ENCODE measurements around the gene DYSF. TPM values are rescaled to one million over a fixed set of nuclear protein-coding genes. Genes with fewer than 3 reads are reported as not detected.
"Not testable (repeated sequence)": the region's sequence is repeated elsewhere in the genome, so short reads cannot be mapped to it uniquely, and the experiment has no call there.

The DYSF gene
- total and polyA plus RNA-seq, 2 donors from 2014 or later, result 11.3 to 19.8 TPM

- Histone ChIP-seq H3K27me3 (ENCODE audit: control insufficient read depth, insufficient read depth, low read length) (no peaks in the 10 kb centered on the region), H3K9me3 (ENCODE audit: control insufficient read depth in 2 of 3, insufficient read depth in 1 of 3, low read length in 3 of 3) (no peaks in the 10 kb centered on the region), H3K4me3 (ENCODE audit: low read length in 3 of 3) (no peak overlapping the region), H3K9ac (ENCODE audit: low read length in 3 of 3) (no peak overlapping the region), H3K27ac (ENCODE audit: low read depth in 2 of 2, low read length in 2 of 2) (no peak overlapping the region), H3K4me1 (ENCODE audit: control insufficient read depth in 2 of 3, insufficient read depth in 2 of 3, low read depth in 1 of 3, low read length in 3 of 3) (no peaks in the 10 kb centered on the region), H3K36me3 (ENCODE audit: control insufficient read depth in 2 of 3, insufficient read depth in 3 of 3, low read length in 3 of 3) (no peaks in the 10 kb centered on the region)
- intact Hi-C loops (cut with DNase I), result no loop called here
- DNase-seq (no peak), FAIRE-seq (no peak)
- TF ChIP-seq CTCF (IDR thresholded peaks at IDR 0.05; ENCODE audit: borderline replicate concordance, extremely low read depth, insufficient read depth), result no peak
Measured at GRCh38 chr2:71646028-71646427, 192.7 kb downstream of the DYSF start.

- no peak overlapping the region for H3K9ac ChIP-seq (ENCODE audit: low read length in 3 of 3)
- no peaks in the 10 kb centered on the region for H3K4me1 ChIP-seq (ENCODE audit: control insufficient read depth in 2 of 3, insufficient read depth in 2 of 3, low read depth in 1 of 3, low read length in 3 of 3)
- intact Hi-C loops (cut with DNase I), result no loop called here
- no peak for TF ChIP-seq CTCF (IDR thresholded peaks at IDR 0.05; ENCODE audit: borderline replicate concordance, extremely low read depth, insufficient read depth)
- FAIRE-seq, result no peak
- DNase-seq, result no peak
- H3K27ac ChIP-seq (ENCODE audit: low read depth in 2 of 2, low read length in 2 of 2), result no peak overlapping the region
- no peaks in the 10 kb centered on the region for H3K9me3 ChIP-seq (ENCODE audit: control insufficient read depth in 2 of 3, insufficient read depth in 1 of 3, low read length in 3 of 3)
- H3K36me3 ChIP-seq (ENCODE audit: control insufficient read depth in 2 of 3, insufficient read depth in 3 of 3, low read length in 3 of 3), result no peaks in the 10 kb centered on the region
- no peak overlapping the region for H3K4me3 ChIP-seq (ENCODE audit: low read length in 3 of 3)
- H3K27me3 ChIP-seq (ENCODE audit: control insufficient read depth, insufficient read depth, low read length), result no peaks in the 10 kb centered on the region
Measured at GRCh38 chr2:71647356-71647755, 194.0 kb downstream of the DYSF start.

DNA sequence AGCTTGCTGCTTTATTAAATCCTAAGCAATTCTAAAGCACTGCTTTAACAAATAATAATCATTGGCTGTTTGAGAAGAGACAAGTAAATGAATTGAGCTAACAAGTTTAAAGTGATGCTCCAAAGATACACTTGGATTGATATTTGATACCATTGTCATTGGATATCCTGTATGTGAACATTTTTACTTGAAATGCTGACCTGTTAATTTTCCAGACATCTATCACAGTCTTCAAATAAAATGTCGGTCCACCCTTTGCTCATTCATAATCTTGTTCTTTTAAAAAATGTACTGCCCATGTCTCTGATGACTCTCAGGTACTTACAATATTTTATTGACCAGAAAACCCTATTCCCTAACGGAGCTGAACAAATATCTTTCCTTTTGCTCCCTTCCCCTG, 202.1 kb downstream of the DYSF start:
- TF ChIP-seq CTCF (IDR thresholded peaks at IDR 0.05; ENCODE audit: borderline replicate concordance, extremely low read depth, insufficient read depth), result no peak

DNA sequence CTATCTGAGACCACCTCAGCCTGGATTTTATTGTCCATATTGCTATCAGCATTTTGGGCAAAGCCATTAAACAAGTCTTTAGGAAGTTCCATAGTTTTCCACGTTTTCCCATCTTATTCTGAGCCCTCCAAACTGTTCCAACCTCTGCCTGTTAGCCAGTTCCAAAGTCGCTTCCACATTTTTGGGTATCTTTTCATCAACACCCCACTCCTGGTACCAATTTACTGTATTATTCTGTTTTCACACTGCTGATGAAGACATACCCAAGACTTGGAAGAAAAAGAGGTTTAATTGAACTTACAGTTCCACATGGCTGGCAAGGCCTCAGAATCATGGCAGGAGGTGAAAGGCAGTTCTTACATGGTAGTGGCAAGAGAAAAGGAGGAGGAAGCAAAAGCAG, 204.9 kb downstream of the DYSF start:
- FAIRE-seq, result not testable (repeated sequence)

More for the DNA sequence above, 202.1 kb downstream of the DYSF start:
- Histone ChIP-seq H3K4me3 (ENCODE audit: low read length in 3 of 3) (no peak overlapping the region), H3K27ac (ENCODE audit: low read depth in 2 of 2, low read length in 2 of 2) (no peak overlapping the region), H3K9ac (ENCODE audit: low read length in 3 of 3) (no peak overlapping the region), H3K36me3 (ENCODE audit: control insufficient read depth in 2 of 3, insufficient read depth in 3 of 3, low read length in 3 of 3) (no peaks in the 10 kb centered on the region), H3K27me3 (ENCODE audit: control insufficient read depth, insufficient read depth, low read length) (no peaks in the 10 kb centered on the region), H3K9me3 (ENCODE audit: control insufficient read depth in 2 of 3, insufficient read depth in 1 of 3, low read length in 3 of 3) (peaks cover 0 to 7% (median 0%) of the 10 kb centered on the region in 3 donors), H3K4me1 (ENCODE audit: control insufficient read depth in 2 of 3, insufficient read depth in 2 of 3, low read depth in 1 of 3, low read length in 3 of 3) (no peaks in the 10 kb centered on the region)
- intact Hi-C loops (cut with DNase I), result no loop called here
- DNase-seq (no peak), FAIRE-seq (no peak)

More for the DNA sequence above, 204.9 kb downstream of the DYSF start:
- H3K27me3 ChIP-seq (ENCODE audit: control insufficient read depth, insufficient read depth, low read length); DNase-seq; H3K4me3 ChIP-seq (ENCODE audit: low read length in 3 of 3); H3K9ac ChIP-seq (ENCODE audit: low read length in 3 of 3); H3K36me3 ChIP-seq (ENCODE audit: control insufficient read depth in 2 of 3, insufficient read depth in 3 of 3, low read length in 3 of 3); H3K9me3 ChIP-seq (ENCODE audit: control insufficient read depth in 2 of 3, insufficient read depth in 1 of 3, low read length in 3 of 3); H3K27ac ChIP-seq (ENCODE audit: low read depth in 2 of 2, low read length in 2 of 2); intact Hi-C loops (cut with DNase I); H3K4me1 ChIP-seq (ENCODE audit: control insufficient read depth in 2 of 3, insufficient read depth in 2 of 3, low read depth in 1 of 3, low read length in 3 of 3): not testable (repeated sequence)

Measured in kidney (tissue), 14 donors.